Motor neuron (in vitro differentiated cells): ENCODE data around the gene OR56A1. TPM values are rescaled to one million over a fixed set of nuclear protein-coding genes. Genes with fewer than 3 reads are reported as not detected.
"Not testable (repeated sequence)": the region's sequence is repeated elsewhere in the genome, so short reads cannot be mapped to it uniquely, and the experiment has no call there.

Experiments
- ATAC-seq, 8 experiments: fragments of 200-7000 bp; cut with Tn5 transposase; replicated peaks in 6 of 8; 2 replicates each; pipeline ENCODE4 v1.8.0; 2021; ENCODE audit warnings: mild to moderate bottlenecking in 8 of 8, moderate library complexity in 8 of 8
- H3K27ac ChIP-seq, 2 donors: fragments of 250-450 bp; sonication (Bioruptor Pico); 2 replicates each; pipeline ENCODE4 v1.9.0; 2021; ENCODE audit warnings: antibody characterized with exemption in 2 of 2, mild to moderate bottlenecking in 2 of 2, moderate library complexity in 1 of 2
- H3K4me1 ChIP-seq, 2 donors: fragments of 250-450 bp; sonication (Bioruptor Pico); replicated peaks in 1 of 2; 2 replicates each; pipeline ENCODE4 v1.6.1; 2021; ENCODE audit warnings: antibody characterized with exemption in 2 of 2, mild to moderate bottlenecking in 2 of 2, moderate library complexity in 1 of 2
- H3K4me3 ChIP-seq, 5 donors: fragments of 250-450 bp; sonication (Bioruptor Pico); 2 replicates each; pipeline ENCODE4 v1.9.0; 2021; ENCODE audit warnings: antibody characterized with exemption in 5 of 5, mild to moderate bottlenecking in 5 of 5, moderate library complexity in 4 of 5
- WGBS, 10 experiments: fragments of 450-650 bp; shearing (Covaris generic); methylation state at CpG; one replicate each; pipeline ENCODE4 v1.0.0; 2022; 5-methylcytosine and 5-hydroxymethylcytosine counted together
- in situ Hi-C, 9 experiments: fragments of 400-800 bp; cut with MboI; loops; one replicate each; pipeline ENCODE4 v1.15.0; 2021; ENCODE audit warnings: low sequenced_read_pairs in 9 of 9, low pct_unique_long_range_greater_than_20kb in 2 of 9; ENCODE audit not compliant: unreplicated experiment in 9 of 9
- total RNA-seq, 8 experiments: library from RNA; unstranded; fragments of 300-600 nt; gene quantifications; 2 replicates each; pipeline versions ENCODE4 v1.2.3 to v1.2.4, GENCODE V29; 2022

Gene OR56A1
- under 1 TPM in 6 of 8 experiments, not detected in 2; under 0.01 to 0.38 (median 0.12) TPM for total RNA-seq

- H3K27ac ChIP-seq, result no peak within 1 kb of the TSS
- no peak within 1 kb of the TSS for H3K4me3 ChIP-seq
- WGBS, 10 experiments, result 0 to 79% (median 46%) methylated on average over 1 of the region's 1 CpG
- no peaks in the 10 kb centered on the region for H3K4me1 ChIP-seq
- in situ Hi-C loops, result loop anchor here in 2 of 9 experiments (25.0 kb wide), 2 partner anchors 281 to 306 kb away; partner anchors contain the start of gene CAVIN3 (in 1 of the 2)
- ATAC-seq, result no peak
These were observed at the start of gene OR56A1 for GRCh38 chr11:6030708-6031405. OR56A1 (minus strand) TSS chr11:6030758; CDS start chr11:6027692, 3,066 bp downstream.

GRCh38 chr11:6079463-6079862, 48.9 kb upstream of the OR56A1 start:
- Histone ChIP-seq H3K4me1 (no peaks in the 10 kb centered on the region), H3K4me3 (no peak overlapping the region), H3K27ac (no peak overlapping the region)
- no peak for ATAC-seq
- in situ Hi-C loops, result no loop called here
- WGBS, 10 experiments, result 6 to 100% (median 60%) methylated on average over 1 to 4 of the region's 4 CpGs; no CpG with 5 or more reads in 4 of the 10 experiments

GRCh38 chr11:6077723-6078122, 47.2 kb upstream of the OR56A1 start:
- in situ Hi-C loops, result no loop called here
- ATAC-seq, result no peak
- WGBS, 10 experiments, result 26 to 90% (median 75%) methylated on average over 3 to 6 of the region's 6 CpGs; no CpG with 5 or more reads in 1 of the 10 experiments
- H3K4me3 ChIP-seq, result no peak overlapping the region
- no peak overlapping the region for H3K27ac ChIP-seq
- no peaks in the 10 kb centered on the region for H3K4me1 ChIP-seq

GRCh38 chr11:6076443-6076842, 45.9 kb upstream of the OR56A1 start:
- 10 to 86% (median 34%) methylated on average over 1 to 2 of the region's 2 CpGs; no CpG with 5 or more reads in 6 of the 10 experiments for WGBS, 10 experiments
- in situ Hi-C loops, H3K4me3 ChIP-seq, H3K4me1 ChIP-seq, ATAC-seq, H3K27ac ChIP-seq: not testable (repeated sequence)

- 0 to 84% (median 34%) methylated on average over 2 to 4 of the region's 4 CpGs; no CpG with 5 or more reads in 3 of the 10 experiments for WGBS, 10 experiments
- no peak overlapping the region for H3K4me3 ChIP-seq
- no peaks in the 10 kb centered on the region for H3K4me1 ChIP-seq
- in situ Hi-C loops, result no loop called here
- no peak overlapping the region for H3K27ac ChIP-seq
- ATAC-seq, result no peak
These were observed 36.9 kb upstream of the OR56A1 start for GRCh38 chr11:6067502-6067901.

GRCh38 chr11:6062691-6063358, 32.3 kb upstream of the OR56A1 start:
- 0 to 75% (median 57%) methylated on average over 1 to 5 of the region's 5 CpGs; no CpG with 5 or more reads in 2 of the 10 experiments for WGBS, 10 experiments
- no peaks in the 10 kb centered on the region for H3K4me1 ChIP-seq
- no peak overlapping the region for H3K4me3 ChIP-seq
- H3K27ac ChIP-seq, result no peak overlapping the region
- in situ Hi-C loops, result no loop called here
- no peak for ATAC-seq

GRCh38 chr11:6061475-6061874, 30.9 kb upstream of the OR56A1 start:
- in situ Hi-C loops, result no loop called here
- Histone ChIP-seq H3K4me3 (no peak overlapping the region), H3K27ac (no peak overlapping the region), H3K4me1 (no peaks in the 10 kb centered on the region)
- no peak for ATAC-seq
- WGBS, 10 experiments, result 0 to 80% (median 56%) methylated on average over 1 to 2 of the region's 3 CpGs; no CpG with 5 or more reads in 3 of the 10 experiments

- H3K27ac ChIP-seq, result no peak overlapping the region
- in situ Hi-C loops, result no loop called here
- H3K4me1 ChIP-seq, result no peaks in the 10 kb centered on the region
- H3K4me3 ChIP-seq, result no peak overlapping the region
- WGBS, 10 experiments, result 27 to 100% (median 90%) methylated on average over 1 to 6 of the region's 8 CpGs; no CpG with 5 or more reads in 5 of the 10 experiments
- no peak for ATAC-seq
These were observed 26.9 kb upstream of the OR56A1 start for GRCh38 chr11:6057452-6057851.

- in situ Hi-C loops, result no loop called here
- no peaks in the 10 kb centered on the region for H3K4me1 ChIP-seq
- H3K4me3 ChIP-seq, result no peak overlapping the region
- no peak overlapping the region for H3K27ac ChIP-seq
- no peak for ATAC-seq
These were observed 25.0 kb upstream of the OR56A1 start for GRCh38 chr11:6055569-6055968.

- Histone ChIP-seq H3K4me3 (no peak overlapping the region), H3K4me1 (no peaks in the 10 kb centered on the region), H3K27ac (no peak overlapping the region)
- no peak for ATAC-seq
- 0 to 90% (median 49%) methylated on average over 1 to 3 of the region's 3 CpGs; no CpG with 5 or more reads in 2 of the 10 experiments for WGBS, 10 experiments
- in situ Hi-C loops, result no loop called here
These were observed 21.8 kb upstream of the OR56A1 start for GRCh38 chr11:6052374-6052773.

- 0 to 88% (median 74%) methylated on average over 2 to 4 of the region's 4 CpGs for WGBS, 10 experiments
- no peak overlapping the region for H3K27ac ChIP-seq
- in situ Hi-C loops, result loop anchor here in 2 of 9 experiments (25.0 kb wide), 2 partner anchors 271 to 296 kb away; partner anchors contain the start of gene CAVIN3 (in 1 of the 2)
- H3K4me1 ChIP-seq, result no peaks in the 10 kb centered on the region
- H3K4me3 ChIP-seq, result no peak overlapping the region
- ATAC-seq, result no peak
These were observed 10.3 kb upstream of the OR56A1 start for GRCh38 chr11:6040874-6041273.

- Histone ChIP-seq H3K4me3 (no peak overlapping the region), H3K27ac (no peak overlapping the region), H3K4me1 (no peaks in the 10 kb centered on the region)
- in situ Hi-C loops, result loop anchor here in 2 of 9 experiments (25.0 kb wide), 2 partner anchors 285 to 310 kb away; partner anchors contain the start of gene CAVIN3 (in 1 of the 2)
- ATAC-seq, result no peak
- WGBS, 10 experiments, result 60 to 100% (median 88%) methylated on average over 1 of the region's 1 CpG; no CpG with 5 or more reads in 7 of the 10 experiments
These were observed 3.1 kb downstream of the OR56A1 start for GRCh38 chr11:6027501-6027900.

- in situ Hi-C loops, result loop anchor here in 2 of 9 experiments (25.0 kb wide), 2 partner anchors 287 to 312 kb away; partner anchors contain the start of gene CAVIN3 (in 1 of the 2)
- no peak for ATAC-seq
- no peaks in the 10 kb centered on the region for H3K4me1 ChIP-seq
- no peak overlapping the region for H3K27ac ChIP-seq
- WGBS, 10 experiments, result 82% methylated on average over 2 of the region's 2 CpGs; no CpG with 5 or more reads in 9 of the 10 experiments
- H3K4me3 ChIP-seq, result no peak overlapping the region
These were observed 5.5 kb downstream of the OR56A1 start for GRCh38 chr11:6025056-6025455.
